Measurements from ENCODE around the gene NFIA.

Gene NFIA

GRCh38 chr1:61474963-61475362 is 392.6 kb downstream of the NFIA start:
- no peak for DNase-seq

- no peak for DNase-seq
These were observed 394.9 kb downstream of the NFIA start for GRCh38 chr1:61477301-61477700.

- no peak for DNase-seq
These were observed 398.0 kb downstream of the NFIA start for GRCh38 chr1:61480273-61480935.

DNA sequence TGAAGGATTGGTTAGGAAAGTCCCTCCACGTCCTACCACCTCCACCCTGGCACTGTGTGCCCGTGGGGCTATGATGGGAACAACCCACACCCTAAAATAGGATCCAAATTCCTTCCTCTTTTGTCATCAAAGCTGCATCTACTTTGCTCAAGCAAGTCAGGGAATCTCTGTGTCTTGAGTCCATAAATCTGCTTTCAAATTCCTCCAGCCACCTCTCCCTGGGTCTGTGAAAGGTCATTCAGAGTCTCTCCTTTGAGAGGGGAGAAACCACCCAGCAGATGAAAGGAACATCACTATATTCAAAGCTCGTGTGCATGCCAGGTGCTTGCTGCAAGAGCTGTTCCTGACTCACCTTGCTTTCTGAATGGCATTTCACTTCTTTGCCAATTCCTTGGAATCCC is 399.0 kb downstream of the NFIA start:
- DNase-seq = no peak

DNA sequence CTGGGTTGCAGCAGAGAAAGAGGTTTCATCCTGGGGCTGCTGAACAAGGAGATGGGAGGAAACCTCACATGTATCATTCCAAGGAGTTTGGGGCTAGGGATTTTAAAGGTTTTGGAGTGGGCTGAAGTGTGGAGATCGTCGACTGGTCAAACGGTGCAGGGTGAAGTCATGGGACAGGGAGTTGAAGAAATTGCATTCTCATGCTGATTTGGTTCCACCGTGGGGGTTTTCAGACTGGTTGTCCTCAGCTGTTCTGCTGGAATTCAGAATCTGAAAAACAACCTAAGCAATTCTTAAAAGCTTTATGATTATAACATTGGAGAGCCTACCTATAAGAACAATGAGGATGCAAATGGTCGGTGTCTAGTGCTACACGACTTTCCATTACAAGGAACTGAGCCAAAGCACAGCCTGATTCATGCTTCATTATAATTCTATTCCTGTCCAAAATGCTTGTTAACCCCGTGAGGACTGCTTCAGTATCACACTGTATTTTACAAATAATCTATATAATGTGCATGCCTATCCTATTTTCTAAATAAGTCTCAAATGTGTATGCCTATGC is 399.9 kb downstream of the NFIA start:
- no peak for DNase-seq

DNA sequence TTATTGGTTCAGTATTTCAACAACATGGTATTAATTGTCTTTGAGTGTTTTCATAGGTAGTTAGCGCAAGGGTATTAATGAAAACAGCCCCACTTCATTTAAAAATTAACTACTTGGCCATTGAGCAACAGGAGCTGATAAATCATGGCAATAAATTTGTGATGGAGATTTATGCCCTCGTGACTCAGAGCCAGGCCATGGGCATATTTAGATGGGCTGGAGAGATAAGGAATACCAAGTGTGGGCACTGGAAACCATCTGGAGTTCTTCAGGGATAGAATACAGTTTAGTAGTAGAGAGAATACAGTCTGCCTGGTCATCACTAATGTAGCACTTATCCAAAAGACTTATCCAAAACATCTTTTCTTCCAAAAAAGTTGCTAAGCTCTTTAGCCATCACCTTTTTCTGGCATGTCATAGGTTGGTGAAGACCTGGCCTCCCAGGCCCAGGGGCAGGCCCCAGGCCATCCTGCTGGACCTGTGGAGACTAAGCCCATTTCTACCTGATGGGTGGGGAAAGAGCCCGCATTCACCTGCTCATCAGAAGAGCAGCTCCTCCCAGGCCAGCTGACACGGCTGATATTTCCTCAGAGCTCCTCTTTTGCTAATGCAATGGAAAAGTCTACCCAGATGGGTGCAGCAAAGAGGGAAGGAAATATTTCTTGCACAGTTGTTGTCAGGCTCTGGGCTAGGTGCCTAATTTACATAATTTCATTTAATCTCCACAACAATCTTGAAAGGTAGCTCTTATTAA is 404.6 kb downstream of the NFIA start:
- DNase-seq = no peak

GRCh38 chr1:61487801-61488200 is 405.4 kb downstream of the NFIA start:
- no peak for DNase-seq

DNA sequence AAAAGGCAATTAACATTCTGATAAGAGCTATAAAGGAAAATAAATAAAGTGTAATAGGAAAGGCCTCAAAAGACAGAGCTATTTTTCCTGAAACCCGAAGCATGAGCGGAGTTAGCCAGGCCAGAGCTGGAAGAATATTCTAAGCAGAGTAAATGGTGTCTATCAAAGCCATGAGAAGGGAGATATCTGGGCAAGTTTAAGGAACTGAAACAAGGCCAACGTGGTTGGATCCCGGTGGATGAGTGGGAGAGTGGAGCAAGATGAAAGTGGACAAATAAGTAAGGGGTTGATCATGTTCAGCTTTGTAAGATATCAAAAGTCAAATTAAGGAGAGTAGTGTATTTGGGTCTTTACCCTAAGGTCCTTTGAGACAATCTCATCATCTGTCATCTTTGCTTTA is 408.6 kb downstream of the NFIA start:
- no peak for DNase-seq

DNA sequence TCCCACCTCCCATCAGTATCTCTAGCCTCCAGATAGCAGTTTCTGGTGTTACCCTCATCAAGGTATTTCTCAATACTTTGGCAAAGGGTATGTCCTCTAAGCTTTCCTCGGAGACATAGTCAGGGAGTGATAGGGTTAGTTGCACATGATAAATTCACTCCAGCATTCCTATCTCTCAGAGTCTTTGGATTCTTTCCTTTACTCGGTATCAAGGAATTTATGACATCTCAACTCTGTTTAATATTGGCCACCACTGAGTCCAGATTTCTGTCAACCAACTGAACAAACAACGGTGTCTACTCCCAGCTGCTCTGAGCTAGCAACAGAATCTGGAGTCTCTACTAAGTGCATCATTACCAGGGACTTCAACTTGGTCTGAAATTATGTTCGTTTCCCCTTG is 409.1 kb downstream of the NFIA start:
- no peak for DNase-seq

DNA sequence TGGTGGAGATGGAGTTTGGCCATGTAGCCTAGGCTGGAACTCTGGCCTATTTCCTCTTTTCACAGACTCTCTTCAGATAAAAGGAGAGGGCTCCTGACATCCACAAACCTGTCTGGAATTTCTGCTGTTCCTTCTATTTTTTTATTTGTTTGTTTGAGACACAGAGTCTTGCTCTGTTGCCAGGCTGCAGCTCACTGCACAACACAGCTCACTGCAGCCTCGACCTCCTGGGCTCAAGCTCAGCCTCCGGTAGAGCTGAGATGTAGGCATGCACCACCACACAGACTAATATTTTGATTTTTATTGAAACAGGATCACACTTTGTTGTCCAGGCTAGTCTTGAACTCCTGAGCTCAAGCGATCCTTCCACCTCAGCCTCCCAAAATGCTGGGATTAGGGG is 411.6 kb downstream of the NFIA start:
- no peak for DNase-seq

DNA sequence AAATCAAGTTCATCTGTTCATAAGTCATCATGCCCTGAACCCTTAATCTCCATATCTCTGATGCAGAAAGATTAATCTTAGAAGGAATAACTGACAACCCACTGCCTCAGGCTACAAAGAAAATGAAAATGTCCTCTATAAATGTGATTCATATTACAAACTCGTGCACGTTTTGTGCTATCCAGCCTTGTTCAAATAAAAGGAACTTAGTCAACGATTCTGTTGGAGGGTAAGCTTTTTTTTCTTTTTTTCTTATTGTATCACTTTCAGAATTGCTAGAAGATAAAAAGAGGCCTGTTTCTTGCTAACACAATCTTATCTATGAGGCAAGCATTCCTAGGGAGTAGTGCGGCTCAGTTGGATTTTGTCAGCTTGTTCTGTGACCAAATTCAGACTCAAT is 414.1 kb downstream of the NFIA start:
- no peak for DNase-seq

- DNase-seq = no peak
These were observed 414.7 kb downstream of the NFIA start for GRCh38 chr1:61497013-61497412.

- no peak for DNase-seq
These were observed 416.0 kb downstream of the NFIA start for GRCh38 chr1:61498342-61498741.

GRCh38 chr1:61501971-61502916 is 419.9 kb downstream of the NFIA start:
- DNase-seq = no peak

DNA sequence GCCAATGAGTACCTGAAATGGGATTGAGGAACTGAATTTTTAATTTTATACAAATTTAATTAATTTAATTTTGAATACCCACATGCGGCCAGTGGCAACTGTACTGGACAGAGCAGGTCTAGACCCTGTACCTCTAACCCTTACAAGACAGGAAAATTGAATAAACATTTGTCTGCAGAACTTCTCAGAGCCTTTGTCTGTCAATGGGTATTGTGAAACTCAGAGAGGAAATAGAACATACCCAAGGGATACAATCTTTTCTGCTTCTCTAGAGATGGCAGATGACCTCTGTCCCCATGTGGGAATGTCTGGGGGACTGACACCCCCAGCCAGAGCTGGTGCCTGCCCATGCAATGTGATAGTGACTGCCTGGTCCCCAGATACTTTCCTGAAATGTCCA is 421.9 kb downstream of the NFIA start:
- DNase-seq = no peak

DNA sequence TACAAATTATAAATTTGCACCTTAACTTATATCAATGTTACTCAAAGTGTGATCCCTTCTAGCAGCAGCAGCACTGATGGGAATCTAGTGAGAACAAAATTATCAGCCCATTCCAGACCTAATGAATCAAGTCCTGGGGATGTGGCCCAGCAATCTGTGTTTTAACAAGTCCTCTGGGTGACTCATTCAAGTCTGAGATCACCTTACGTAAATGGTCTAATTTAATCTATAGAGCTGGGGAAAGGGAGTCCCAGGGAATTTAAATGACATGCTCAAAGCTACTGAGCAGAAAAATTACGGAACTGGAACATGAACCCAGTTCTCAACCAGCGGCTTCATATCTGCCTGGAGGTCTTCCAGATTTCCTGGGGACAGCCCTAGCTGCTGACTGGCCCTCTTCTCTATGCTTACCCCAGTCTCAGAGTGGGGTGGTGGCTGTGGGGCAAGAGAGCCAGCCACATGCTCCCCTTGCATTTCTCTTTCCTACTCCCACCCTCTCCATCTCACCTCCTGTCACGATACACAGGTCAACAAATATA is 422.6 kb downstream of the NFIA start:
- DNase-seq = no peak

DNA sequence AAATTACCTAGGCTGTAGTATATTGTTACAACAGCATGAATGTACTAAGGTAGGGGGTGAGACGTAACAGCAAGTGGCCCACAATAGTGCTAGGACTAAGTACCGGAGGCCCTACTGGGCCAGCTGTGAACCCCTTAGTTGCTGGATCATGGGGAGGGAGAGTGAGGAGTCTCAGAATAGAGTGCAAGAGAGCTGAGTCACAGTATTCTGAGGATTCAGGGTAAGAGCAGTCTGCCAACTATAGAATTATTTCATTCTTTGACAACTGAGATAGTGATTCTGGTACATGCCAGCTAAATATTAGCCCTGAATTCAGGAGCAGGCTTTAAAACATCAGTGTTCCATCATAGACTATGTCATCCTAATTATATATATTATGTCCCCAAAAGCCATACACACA is 423.9 kb downstream of the NFIA start:
- DNase-seq = no peak

DNA sequence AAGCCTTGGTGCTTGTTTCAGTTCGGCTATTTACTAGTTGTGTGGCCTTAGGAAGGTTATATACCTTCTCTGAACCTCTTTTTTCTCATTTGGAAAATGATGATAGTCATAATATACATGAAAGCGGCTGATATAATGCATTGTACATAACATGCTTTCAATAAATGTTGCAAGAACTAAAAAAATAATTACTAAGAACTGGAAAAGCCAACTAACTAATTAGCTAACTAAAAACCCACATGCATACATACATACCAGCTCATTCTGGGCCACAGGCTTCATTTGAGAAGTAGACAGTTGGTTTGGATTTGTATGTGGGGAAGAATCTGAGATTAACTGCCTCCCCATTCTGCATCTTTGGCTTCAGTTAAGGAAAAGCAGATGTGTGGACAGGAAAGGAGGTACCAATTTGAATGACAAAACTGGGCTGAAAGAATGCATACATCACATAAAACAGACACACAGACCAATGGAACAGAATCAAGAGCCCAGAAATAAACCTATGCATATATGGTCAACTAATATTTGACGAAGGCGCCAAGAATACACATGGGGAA is 424.7 kb downstream of the NFIA start:
- DNase-seq = no peak

Measured in stimulated activated CD4-positive, alpha-beta T cell treated with anti-CD3 and anti-CD28 coated beads, Interleukin-2, amount 100 ng/mL, for 24 hours (primary cell).